Keratinocyte (primary cell): Measurements from ENCODE around the gene NBPF3. TPM values are rescaled to one million over a fixed set of nuclear protein-coding genes. Genes with fewer than 3 reads are reported as not detected.

Experiments used
- DNase-seq: peaks from one replicate; pipeline ENCODE4 v3.0.0-alpha.2; 2011; ENCODE audit warnings: low read depth, missing footprints, low spot score
- FAIRE-seq: peaks from 2 replicates; lab custom pipeline; 2011; peaks lifted over from hg19 to GRCh38; lab: Jason Lieb, UNC
- H2AFZ ChIP-seq: 2 replicates; pipeline ENCODE4 v1.6.0; 2012; ENCODE audit warnings: low read length, control low read depth, inconsistent platforms; ENCODE audit not compliant: control insufficient read depth
- H3K27ac ChIP-seq: 2 replicates; pipeline ENCODE4 v1.5.1; 2011; ENCODE audit warnings: low read length; ENCODE audit not compliant: control insufficient read depth, insufficient read depth
- H3K27me3 ChIP-seq: 3 replicates; pipeline ENCODE4 v1.6.0; 2011; ENCODE audit warnings: low read length; ENCODE audit not compliant: control insufficient read depth, insufficient read depth; ENCODE audit errors: extremely low read depth
- H3K36me3 ChIP-seq, 2 experiments: 2 replicates in 1 of 2; 3 replicates in 1 of 2; pipeline ENCODE4 v1.5.1; 2011; ENCODE audit warnings: low read length in 2 of 2, mild to moderate bottlenecking in 1 of 2; ENCODE audit not compliant: control insufficient read depth in 2 of 2, insufficient read depth in 2 of 2; ENCODE audit errors: extremely low read depth in 1 of 2
- H3K4me1 ChIP-seq: 3 replicates; pipeline ENCODE4 v1.5.1; 2011; ENCODE audit warnings: low read length; ENCODE audit not compliant: control insufficient read depth, insufficient read depth; ENCODE audit errors: extremely low read depth
- H3K4me2 ChIP-seq: 3 replicates; pipeline ENCODE4 v1.6.0; 2011; ENCODE audit warnings: low read depth, low read length; ENCODE audit not compliant: control insufficient read depth, insufficient read depth; ENCODE audit errors: extremely low read depth
- H3K4me3 ChIP-seq, 3 experiments: fragments of 200-600 bp in 1 of 3; sonication (generic) in 1 of 3; 2 replicates in 2 of 3; 3 replicates in 1 of 3; pipeline ENCODE4 v1.5.1; 2011 to 2016; ENCODE audit warnings: low read length in 3 of 3, mild to moderate bottlenecking in 3 of 3, control low read depth in 2 of 3, inconsistent platforms in 1 of 3, low read depth in 1 of 3, mixed read lengths in 1 of 3, mixed run types in 1 of 3, moderate library complexity in 1 of 3; ENCODE audit not compliant: control insufficient read depth in 2 of 3, insufficient read depth in 2 of 3; ENCODE audit errors: extremely low read depth in 1 of 3
- H3K79me2 ChIP-seq: 2 replicates; pipeline ENCODE4 v1.6.0; 2012; ENCODE audit warnings: low read length; ENCODE audit not compliant: control insufficient read depth, insufficient read depth
- H3K9ac ChIP-seq: 3 replicates; pipeline ENCODE4 v1.6.0; 2011; ENCODE audit warnings: low read length; ENCODE audit not compliant: control insufficient read depth, insufficient read depth; ENCODE audit errors: extremely low read depth
- H3K9me1 ChIP-seq: 3 replicates; pipeline ENCODE4 v1.6.0; 2011; ENCODE audit warnings: low read length; ENCODE audit not compliant: control insufficient read depth, insufficient read depth; ENCODE audit errors: extremely low read depth
- H3K9me3 ChIP-seq: 2 replicates; pipeline ENCODE4 v1.5.1; 2012; ENCODE audit warnings: low read depth, low read length; ENCODE audit not compliant: control insufficient read depth
- H4K20me1 ChIP-seq: 3 replicates; pipeline ENCODE4 v1.6.0; 2011; ENCODE audit warnings: low read length; ENCODE audit not compliant: control insufficient read depth, insufficient read depth; ENCODE audit errors: extremely low read depth
- EZH2 ChIP-seq: IDR thresholded peaks from one replicate; pipeline ENCODE4 v1.6.1; 2012; ENCODE audit warnings: inconsistent platforms, mild to moderate bottlenecking, low read length, moderate library complexity
- dilution Hi-C: fragments of 300-500 bp; cut with MboI; formaldehyde crosslinking; loops from one replicate; pipeline ENCODE4 v1.7.0; 2020; ENCODE audit warnings: low sequenced_read_pairs; ENCODE audit not compliant: extremely low pct_ligation_motif_present
- polyA plus RNA-seq, 5 experiments: library from polyadenylated mRNA; depleted of rRNA in 3 of 5; stranded (reverse) in 3 of 5; stranded (forward) in 1 of 5; unstranded in 1 of 5; fragments of >200 nt; gene quantifications; 1 replicate in 1 of 5; 2 replicates in 3 of 5; 3 replicates in 1 of 5; pipeline versions ENCODE4 v1.2.1 to v1.2.3, GENCODE V29; 2011 to 2012; ENCODE audit warnings: missing spikeins in 2 of 5, low read depth in 1 of 5, low replicate concordance in 1 of 5
- TF ChIP-seq, protein P1 (sequence below), 3 experiments: IDR thresholded peaks in 1 of 3; conservative IDR thresholded peaks in 1 of 3; optimal IDR thresholded peaks in 1 of 3; 2 replicates in 2 of 3; 3 replicates in 1 of 3; pipeline versions ENCODE3 to v1.5.1; 2011; ENCODE audit warnings: low read length in 3 of 3, mild to moderate bottlenecking in 3 of 3, moderate library complexity in 2 of 3, control low read depth in 1 of 3, inconsistent platforms in 1 of 3; ENCODE audit not compliant: insufficient read depth in 2 of 3; ENCODE audit errors: extremely low read depth in 1 of 3

NBPF3 gene
- polyA plus RNA-seq, 1 donor (not counting 4 experiments of a cell fraction or from before 2014, with no cell fraction given), result 6.8 TPM

DNA sequence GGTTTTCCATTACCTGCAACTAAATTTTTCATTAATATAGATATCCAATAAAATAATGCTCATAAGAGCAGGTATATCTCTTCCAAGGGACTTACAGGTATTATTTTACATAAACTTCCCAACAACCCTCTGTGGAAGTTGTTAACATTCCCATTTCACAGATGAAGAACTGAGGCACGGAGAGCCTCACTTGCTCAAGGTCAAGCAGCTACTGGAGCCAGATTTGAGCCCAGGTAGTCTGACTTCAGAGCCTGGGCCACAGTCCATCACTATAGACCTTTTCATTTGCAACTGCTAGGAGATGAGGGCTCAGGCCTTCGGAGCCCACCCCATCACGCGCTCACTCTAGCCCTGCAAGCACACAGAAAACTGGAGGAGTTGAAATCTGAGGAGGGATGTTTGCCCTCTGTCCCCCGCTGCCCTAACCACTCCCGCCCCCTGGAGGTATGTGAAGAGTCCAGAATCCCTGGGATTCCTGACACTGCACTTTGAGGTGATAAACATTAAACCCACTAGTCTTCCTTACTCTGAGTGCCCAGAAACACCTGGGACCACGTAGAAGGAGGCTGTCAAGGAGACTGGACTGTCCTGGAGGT, 57.6 kb downstream of the NBPF3 start:
- dilution Hi-C loops, result no loop called here
- Histone ChIP-seq H3K4me2 (no peak overlapping the region), H3K9me1 (no peaks in the 10 kb centered on the region), H3K9me3 (no peaks in the 10 kb centered on the region), H3K4me3 (no peak overlapping the region), H3K27me3 (no peaks in the 10 kb centered on the region), H3K79me2 (no peaks in the 10 kb centered on the region), H3K27ac (no peak overlapping the region), H4K20me1 (no peaks in the 10 kb centered on the region), H3K4me1 (no peaks in the 10 kb centered on the region), H3K36me3 (no peaks in the 10 kb centered on the region), H3K9ac (no peak overlapping the region), H2AFZ (no peak overlapping the region)
- no peak for FAIRE-seq
- no peak for DNase-seq
- TF ChIP-seq EZH2, result no peak
- TF ChIP-seq, protein P1, sequence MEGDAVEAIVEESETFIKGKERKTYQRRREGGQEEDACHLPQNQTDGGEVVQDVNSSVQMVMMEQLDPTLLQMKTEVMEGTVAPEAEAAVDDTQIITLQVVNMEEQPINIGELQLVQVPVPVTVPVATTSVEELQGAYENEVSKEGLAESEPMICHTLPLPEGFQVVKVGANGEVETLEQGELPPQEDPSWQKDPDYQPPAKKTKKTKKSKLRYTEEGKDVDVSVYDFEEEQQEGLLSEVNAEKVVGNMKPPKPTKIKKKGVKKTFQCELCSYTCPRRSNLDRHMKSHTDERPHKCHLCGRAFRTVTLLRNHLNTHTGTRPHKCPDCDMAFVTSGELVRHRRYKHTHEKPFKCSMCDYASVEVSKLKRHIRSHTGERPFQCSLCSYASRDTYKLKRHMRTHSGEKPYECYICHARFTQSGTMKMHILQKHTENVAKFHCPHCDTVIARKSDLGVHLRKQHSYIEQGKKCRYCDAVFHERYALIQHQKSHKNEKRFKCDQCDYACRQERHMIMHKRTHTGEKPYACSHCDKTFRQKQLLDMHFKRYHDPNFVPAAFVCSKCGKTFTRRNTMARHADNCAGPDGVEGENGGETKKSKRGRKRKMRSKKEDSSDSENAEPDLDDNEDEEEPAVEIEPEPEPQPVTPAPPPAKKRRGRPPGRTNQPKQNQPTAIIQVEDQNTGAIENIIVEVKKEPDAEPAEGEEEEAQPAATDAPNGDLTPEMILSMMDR (optimal IDR thresholded peaks at IDR 0.05 in 1 of 3, IDR thresholded peaks at IDR 0.05 in 1 of 3, conservative IDR thresholded peaks at IDR 0.05 in 1 of 3; ENCODE audit: extremely low read depth in 1 of 3, insufficient read depth in 2 of 3, low read length in 3 of 3), result no peak

DNA sequence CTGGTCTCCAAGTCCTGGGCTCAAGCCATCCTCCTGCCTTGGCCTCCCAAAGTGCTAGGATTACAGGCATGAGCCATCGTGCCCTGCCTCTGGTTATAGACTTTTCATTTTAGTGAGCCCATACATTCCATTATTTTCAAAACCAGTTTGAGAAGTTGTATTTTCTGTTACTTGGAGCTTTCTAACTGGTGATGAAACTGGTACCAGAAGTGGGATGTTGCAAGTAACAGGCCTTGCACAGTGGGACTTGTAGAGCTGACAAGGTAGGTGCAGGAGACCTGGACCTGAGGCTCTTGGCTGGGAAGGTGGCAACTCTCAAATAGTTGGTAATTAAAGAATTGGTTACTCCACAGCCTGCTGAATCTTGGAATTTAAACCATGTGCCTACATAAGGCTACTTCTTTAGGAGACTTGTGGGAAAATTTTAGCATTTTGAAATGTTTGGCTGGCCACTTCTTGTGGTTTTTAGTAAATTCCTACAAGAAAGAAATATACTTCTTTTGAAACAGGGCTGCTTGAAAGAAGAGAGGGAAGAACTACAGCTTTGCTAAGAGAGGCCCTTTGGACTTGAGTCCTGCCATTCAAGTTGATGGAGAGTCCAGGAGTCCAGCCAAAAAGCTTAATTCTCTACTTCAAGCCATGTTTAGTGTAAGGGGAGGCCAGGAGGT, 59.5 kb downstream of the NBPF3 start:
- no peak for FAIRE-seq
- no peaks in the 10 kb centered on the region for H3K27me3 ChIP-seq
- dilution Hi-C loops, result no loop called here
- H4K20me1 ChIP-seq, result no peaks in the 10 kb centered on the region
- no peak overlapping the region for H3K27ac ChIP-seq
- H3K36me3 ChIP-seq, result no peaks in the 10 kb centered on the region
- DNase-seq, result no peak
- H3K4me2 ChIP-seq, result no peak overlapping the region
- H3K79me2 ChIP-seq, result no peaks in the 10 kb centered on the region
- H3K4me3 ChIP-seq, result no peak overlapping the region
- no peak overlapping the region for H2AFZ ChIP-seq
- no peak overlapping the region for H3K9ac ChIP-seq
- H3K9me3 ChIP-seq, result no peaks in the 10 kb centered on the region
- no peaks in the 10 kb centered on the region for H3K9me1 ChIP-seq
- TF ChIP-seq, protein P1 (optimal IDR thresholded peaks at IDR 0.05 in 1 of 3, IDR thresholded peaks at IDR 0.05 in 1 of 3, conservative IDR thresholded peaks at IDR 0.05 in 1 of 3; ENCODE audit: extremely low read depth in 1 of 3, insufficient read depth in 2 of 3, low read length in 3 of 3), result no peak
- TF ChIP-seq EZH2, result no peak
- no peaks in the 10 kb centered on the region for H3K4me1 ChIP-seq
